Parathyroid adenoma (tissue), 2 donors: ENCODE results near the gene NPRL2.
A peak's percentile ranks its signal among the peaks of the same experiment; 100 is the strongest.

ENCODE experiments used
- H2AFZ ChIP-seq: fragments of 300-600 bp; sonication (generic); one replicate; pipeline ENCODE4 v1.7.0; 2017; ENCODE audit warnings: antibody characterized with exemption, mild to moderate bottlenecking
- H3K27ac ChIP-seq: fragments of 300-600 bp; sonication (generic); one replicate; pipeline ENCODE4 v1.7.0; 2017
- H3K27me3 ChIP-seq: fragments of 300-600 bp; sonication (generic); one replicate; pipeline ENCODE4 v1.7.0; 2017; ENCODE audit warnings: low read length; ENCODE audit not compliant: control insufficient read depth, insufficient read depth
- H3K36me3 ChIP-seq: fragments of 300-600 bp; sonication (generic); one replicate; pipeline ENCODE4 v1.7.0; 2017; ENCODE audit warnings: low read length; ENCODE audit not compliant: control insufficient read depth, insufficient read depth
- H3K4me1 ChIP-seq: fragments of 300-600 bp; sonication (generic); one replicate; pipeline ENCODE4 v1.7.0; 2017; ENCODE audit warnings: control low read depth
- H3K4me2 ChIP-seq: fragments of 300-600 bp; sonication (generic); one replicate; pipeline ENCODE4 v1.7.0; 2017; ENCODE audit warnings: low read length
- H3K4me3 ChIP-seq: fragments of 300-600 bp; sonication (generic); one replicate; pipeline ENCODE4 v1.7.0; 2017; ENCODE audit warnings: low read depth, low read length
- H3K79me2 ChIP-seq: fragments of 300-600 bp; sonication (generic); one replicate; pipeline ENCODE4 v1.7.0; 2017; ENCODE audit warnings: control low read depth
- H3K9ac ChIP-seq: fragments of 300-600 bp; sonication (generic); one replicate; pipeline ENCODE4 v1.7.0; 2017; ENCODE audit warnings: mild to moderate bottlenecking
- H3K9me3 ChIP-seq: fragments of 300-600 bp; sonication (generic); one replicate; pipeline ENCODE4 v1.7.0; 2017; ENCODE audit warnings: low read length; ENCODE audit not compliant: control insufficient read depth
- CTCF ChIP-seq: fragments of 300-600 bp; sonication (generic); IDR thresholded peaks from one replicate; pipeline ENCODE4 v1.7.0; 2017; ENCODE audit warnings: antibody characterized with exemption, mild to moderate bottlenecking
- donor health status: primary hyperparathyroidism.

NPRL2 gene

GRCh38 chr3:50298836-50299637, 51.5 kb downstream of the NPRL2 start, which contains the start of the genes HYAL3 and NAA80:
HYAL3 (minus strand) TSS chr3:50299405; CDS start chr3:50295602, 3,803 bp downstream.
NAA80 (minus strand) TSS chr3:50299405; CDS start chr3:50297463, 1,942 bp downstream.
- Histone ChIP-seq H3K27ac (peak within 1 kb of the TSS; percentile 82), H3K79me2 (peaks cover 2% of the 10 kb centered on the region), H3K9ac (no peak within 1 kb of the TSS), H3K4me3 (peak within 1 kb of the TSS; percentile 69), H3K36me3 (no peaks in the 10 kb centered on the region), H3K4me1 (peaks cover 17% of the 10 kb centered on the region), H2AFZ (peak within 1 kb of the TSS; percentile 89), H3K4me2 (peak within 1 kb of the TSS; percentile 93), H3K27me3 (no peaks in the 10 kb centered on the region), H3K9me3 (no peaks in the 10 kb centered on the region)
- peak; percentile 36 for TF ChIP-seq CTCF

- Histone ChIP-seq H3K9ac (no peak overlapping the region), H2AFZ (peak overlapping the region; percentile 84), H3K4me2 (peak overlapping the region; percentile 93), H3K9me3 (no peaks in the 10 kb centered on the region), H3K36me3 (no peaks in the 10 kb centered on the region), H3K4me3 (peak overlapping the region; percentile 69), H3K4me1 (peaks cover 17% of the 10 kb centered on the region), H3K27ac (peak overlapping the region; percentile 67), H3K27me3 (no peaks in the 10 kb centered on the region), H3K79me2 (peaks cover 2% of the 10 kb centered on the region)
- TF ChIP-seq CTCF = no peak
These were observed 52.5 kb downstream of the NPRL2 start for GRCh38 chr3:50297896-50298725.

- Histone ChIP-seq H3K36me3 (no peaks in the 10 kb centered on the region), H3K4me1 (peaks cover 22% of the 10 kb centered on the region), H3K9me3 (no peaks in the 10 kb centered on the region), H3K4me3 (no peak overlapping the region), H3K27ac (no peak overlapping the region), H3K9ac (no peak overlapping the region), H2AFZ (no peak overlapping the region), H3K27me3 (no peaks in the 10 kb centered on the region), H3K4me2 (no peak overlapping the region), H3K79me2 (peaks cover 2% of the 10 kb centered on the region)
- no peak for TF ChIP-seq CTCF
These were observed 53.2 kb downstream of the NPRL2 start for GRCh38 chr3:50297384-50297775.
